ENCODE measurements around the gene DHX30. TPM values are rescaled to one million over a fixed set of nuclear protein-coding genes. Genes with fewer than 3 reads are reported as not detected.

DHX30 gene
- total RNA-seq, 1 donor from 2014 or later: 142 TPM

GRCh38 chr3:47781685-47782445, 21.1 kb upstream of the DHX30 start, which contains the start of gene SMARCC1:
SMARCC1 (minus strand) TSS chr3:47781893; CDS start chr3:47781797, 96 bp downstream.
- Mint-ChIP-seq H3K36me3 (ENCODE audit: low read depth) (peaks cover 6% of the 10 kb centered on the region), H3K4me3 (peak within 1 kb of the TSS; percentile 96), H3K27ac (ENCODE audit: unreplicated experiment) (peak within 1 kb of the TSS; percentile 99), H3K4me1 (peaks cover 27% of the 10 kb centered on the region), H3K9me3 (no peaks in the 10 kb centered on the region), H3K27me3 (ENCODE audit: low read depth) (peaks cover 3% of the 10 kb centered on the region)
- DNase-seq (ENCODE audit: low read depth, low spot score): peak; percentile 97
- TF ChIP-seq, protein P1, sequence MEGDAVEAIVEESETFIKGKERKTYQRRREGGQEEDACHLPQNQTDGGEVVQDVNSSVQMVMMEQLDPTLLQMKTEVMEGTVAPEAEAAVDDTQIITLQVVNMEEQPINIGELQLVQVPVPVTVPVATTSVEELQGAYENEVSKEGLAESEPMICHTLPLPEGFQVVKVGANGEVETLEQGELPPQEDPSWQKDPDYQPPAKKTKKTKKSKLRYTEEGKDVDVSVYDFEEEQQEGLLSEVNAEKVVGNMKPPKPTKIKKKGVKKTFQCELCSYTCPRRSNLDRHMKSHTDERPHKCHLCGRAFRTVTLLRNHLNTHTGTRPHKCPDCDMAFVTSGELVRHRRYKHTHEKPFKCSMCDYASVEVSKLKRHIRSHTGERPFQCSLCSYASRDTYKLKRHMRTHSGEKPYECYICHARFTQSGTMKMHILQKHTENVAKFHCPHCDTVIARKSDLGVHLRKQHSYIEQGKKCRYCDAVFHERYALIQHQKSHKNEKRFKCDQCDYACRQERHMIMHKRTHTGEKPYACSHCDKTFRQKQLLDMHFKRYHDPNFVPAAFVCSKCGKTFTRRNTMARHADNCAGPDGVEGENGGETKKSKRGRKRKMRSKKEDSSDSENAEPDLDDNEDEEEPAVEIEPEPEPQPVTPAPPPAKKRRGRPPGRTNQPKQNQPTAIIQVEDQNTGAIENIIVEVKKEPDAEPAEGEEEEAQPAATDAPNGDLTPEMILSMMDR (conservative IDR thresholded peaks at IDR 0.05): peak; percentile 20

DNA sequence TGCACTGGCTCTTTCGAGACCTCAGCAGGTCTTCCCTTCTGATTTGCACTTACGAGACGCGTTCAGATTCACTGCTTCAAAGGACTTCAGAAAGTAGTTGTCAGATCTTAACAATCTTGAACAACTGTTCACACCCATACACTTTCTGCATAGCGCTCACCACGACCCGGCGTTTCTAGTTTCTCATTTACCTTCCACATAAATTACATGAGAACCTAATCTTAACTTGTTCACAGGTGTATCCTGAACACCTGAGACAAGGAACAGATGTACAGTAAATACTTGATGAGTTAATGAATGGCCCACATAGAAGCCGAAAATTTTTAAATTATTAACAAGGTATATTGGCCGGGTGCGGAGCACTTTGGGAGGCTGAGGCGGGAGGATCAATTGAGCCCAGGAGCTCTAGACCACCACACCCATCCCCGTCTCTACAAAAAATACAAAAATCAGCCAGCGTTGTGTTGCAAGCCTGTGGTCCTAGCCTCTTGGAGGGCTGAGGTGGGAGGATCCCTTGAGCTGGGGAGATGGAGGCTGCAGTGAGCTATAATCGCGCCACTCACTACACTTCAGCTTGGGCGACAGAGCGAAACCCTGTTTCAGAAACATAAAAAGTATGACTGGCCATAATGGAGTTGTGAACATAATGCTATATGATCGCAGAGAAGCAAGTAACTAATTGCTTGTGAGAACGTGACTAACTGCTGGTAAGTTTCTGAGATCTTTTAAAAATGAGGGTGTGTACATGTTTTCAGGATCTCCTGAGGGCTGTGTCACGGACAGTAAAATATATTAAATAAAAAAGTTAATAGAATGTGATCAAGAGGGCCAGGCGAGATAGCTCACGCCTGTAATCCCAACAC, 20.3 kb upstream of the DHX30 start:
- TF ChIP-seq, protein P1 (conservative IDR thresholded peaks at IDR 0.05): no peak
- Mint-ChIP-seq H3K4me3 (peak overlapping the region; percentile 96), H3K9me3 (no peaks in the 10 kb centered on the region), H3K36me3 (ENCODE audit: low read depth) (peaks cover 6% of the 10 kb centered on the region), H3K27ac (ENCODE audit: unreplicated experiment) (peak overlapping the region; percentile 99), H3K27me3 (ENCODE audit: low read depth) (peaks cover 3% of the 10 kb centered on the region), H3K4me1 (peaks cover 27% of the 10 kb centered on the region)
- DNase-seq (ENCODE audit: low read depth, low spot score): no peak

DNA sequence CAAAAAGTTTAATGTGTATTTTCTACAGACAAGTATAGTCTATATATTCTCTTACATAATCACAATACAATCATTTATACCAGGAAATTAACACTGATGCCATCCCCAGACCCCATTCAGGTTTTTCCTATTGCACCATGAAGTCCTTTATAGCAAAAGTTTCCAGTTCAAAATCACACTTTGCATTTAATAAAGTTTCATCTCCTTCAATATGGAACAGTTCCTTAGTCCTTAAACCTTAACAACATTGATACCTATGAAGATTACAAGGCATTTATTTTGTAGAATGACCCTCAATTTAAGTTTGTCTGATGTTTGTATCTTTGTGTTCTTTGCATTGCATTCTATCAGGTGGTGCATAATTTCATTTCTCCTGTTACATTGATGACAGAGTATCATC, 19.3 kb upstream of the DHX30 start:
- Mint-ChIP-seq H3K4me1 (peaks cover 31% of the 10 kb centered on the region), H3K27ac (ENCODE audit: unreplicated experiment) (no peak overlapping the region), H3K9me3 (no peaks in the 10 kb centered on the region), H3K4me3 (peak overlapping the region; percentile 65), H3K27me3 (ENCODE audit: low read depth) (peaks cover 3% of the 10 kb centered on the region), H3K36me3 (ENCODE audit: low read depth) (peaks cover 6% of the 10 kb centered on the region)
- no peak for DNase-seq (ENCODE audit: low read depth, low spot score)
- TF ChIP-seq, protein P1 (conservative IDR thresholded peaks at IDR 0.05): no peak

- H3K36me3 Mint-ChIP-seq (ENCODE audit: low read depth): no peaks in the 10 kb centered on the region
- no peak overlapping the region for H3K4me3 Mint-ChIP-seq
- H3K27me3 Mint-ChIP-seq (ENCODE audit: low read depth): no peaks in the 10 kb centered on the region
- no peak for DNase-seq (ENCODE audit: low read depth, low spot score)
- H3K9me3 Mint-ChIP-seq: peaks cover 6% of the 10 kb centered on the region
- TF ChIP-seq, protein P1 (conservative IDR thresholded peaks at IDR 0.05): no peak
- peaks cover 7% of the 10 kb centered on the region for H3K4me1 Mint-ChIP-seq
- H3K27ac Mint-ChIP-seq (ENCODE audit: unreplicated experiment): no peak overlapping the region
Observed at GRCh38 chr3:47791193-47791855, 11.6 kb upstream of the DHX30 start.

- Mint-ChIP-seq H3K4me1 (peaks cover 13% of the 10 kb centered on the region), H3K27me3 (ENCODE audit: low read depth) (no peaks in the 10 kb centered on the region), H3K36me3 (ENCODE audit: low read depth) (no peaks in the 10 kb centered on the region), H3K27ac (ENCODE audit: unreplicated experiment) (no peak overlapping the region), H3K9me3 (peaks cover 6% of the 10 kb centered on the region), H3K4me3 (no peak overlapping the region)
- DNase-seq (ENCODE audit: low read depth, low spot score): no peak
- TF ChIP-seq, protein P1 (conservative IDR thresholded peaks at IDR 0.05): no peak
Observed at GRCh38 chr3:47792699-47793098, 10.2 kb upstream of the DHX30 start.

All from neural crest cell (in vitro differentiated cells).